Right lobe of liver (tissue), 4 donors: Measurements from ENCODE around the gene HAUS8.

Source experiments
- POLR2A ChIP-seq: fragments of 450-650 bp; IDR thresholded peaks from one replicate; pipeline ENCODE4 v1.6.1; 2017; ENCODE audit warnings: antibody characterized with exemption, mild to moderate bottlenecking
- TF ChIP-seq, protein P1 (sequence below), 4 donors: fragments of 200-600 bp in 3 of 4; fragments of 450-650 bp in 1 of 4; IDR thresholded peaks; one replicate each; pipeline versions ENCODE4 v1.5.1 to v1.8.0; 2016 to 2022; ENCODE audit warnings: antibody characterized with exemption in 4 of 4, mild to moderate bottlenecking in 2 of 4
- donor health status: DM: no; HTN: no; CAD: no.
- donor health status: DM: no; HTN: no; CAD: no.
- donor health status: DM: no; HTN: yes; CAD: no.

DNA sequence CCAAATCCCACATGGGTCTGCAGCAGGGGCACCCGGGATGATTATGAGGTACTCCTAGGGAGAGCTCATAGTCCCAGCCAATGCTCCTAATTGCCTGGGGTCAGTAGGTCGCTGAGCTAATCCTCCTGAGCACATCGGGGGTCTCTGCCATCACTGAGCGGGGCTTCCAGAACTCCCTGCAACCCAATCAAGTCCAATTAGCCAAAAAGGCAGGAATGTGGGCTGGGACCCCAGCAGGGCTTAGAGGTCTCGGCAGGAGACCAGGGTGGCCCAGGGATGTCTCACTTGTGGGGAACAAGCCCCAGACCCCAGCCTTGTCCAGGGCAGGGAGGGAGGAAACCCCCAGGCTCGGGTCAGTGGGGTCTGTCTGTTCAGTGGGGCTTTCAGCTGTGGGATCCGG, 31.5 kb downstream of the HAUS8 start:
- TF ChIP-seq, protein P1, sequence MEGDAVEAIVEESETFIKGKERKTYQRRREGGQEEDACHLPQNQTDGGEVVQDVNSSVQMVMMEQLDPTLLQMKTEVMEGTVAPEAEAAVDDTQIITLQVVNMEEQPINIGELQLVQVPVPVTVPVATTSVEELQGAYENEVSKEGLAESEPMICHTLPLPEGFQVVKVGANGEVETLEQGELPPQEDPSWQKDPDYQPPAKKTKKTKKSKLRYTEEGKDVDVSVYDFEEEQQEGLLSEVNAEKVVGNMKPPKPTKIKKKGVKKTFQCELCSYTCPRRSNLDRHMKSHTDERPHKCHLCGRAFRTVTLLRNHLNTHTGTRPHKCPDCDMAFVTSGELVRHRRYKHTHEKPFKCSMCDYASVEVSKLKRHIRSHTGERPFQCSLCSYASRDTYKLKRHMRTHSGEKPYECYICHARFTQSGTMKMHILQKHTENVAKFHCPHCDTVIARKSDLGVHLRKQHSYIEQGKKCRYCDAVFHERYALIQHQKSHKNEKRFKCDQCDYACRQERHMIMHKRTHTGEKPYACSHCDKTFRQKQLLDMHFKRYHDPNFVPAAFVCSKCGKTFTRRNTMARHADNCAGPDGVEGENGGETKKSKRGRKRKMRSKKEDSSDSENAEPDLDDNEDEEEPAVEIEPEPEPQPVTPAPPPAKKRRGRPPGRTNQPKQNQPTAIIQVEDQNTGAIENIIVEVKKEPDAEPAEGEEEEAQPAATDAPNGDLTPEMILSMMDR (IDR thresholded peaks at IDR 0.05) = no peak
- TF ChIP-seq POLR2A = no peak
